T-cell (primary cell): ENCODE data around the gene PFN1. TPM values are rescaled to one million over a fixed set of nuclear protein-coding genes. Genes with fewer than 3 reads are reported as not detected.

ENCODE experiments used
- ATAC-seq, 4 experiments: fragments of 200-7000 bp in 3 of 4; fragments of 150-1000 bp in 1 of 4; cut with Tn5 transposase; replicated peaks in 1 of 4; 1 replicate in 3 of 4; 2 replicates in 1 of 4; pipeline ENCODE4 v1.10.0; 2021; ENCODE audit warnings: moderate library complexity in 3 of 4, mild to moderate bottlenecking in 2 of 4, moderate number of reproducible peaks in 1 of 4
- CTCF ChIA-PET, 2 donors: fragments of 300-600 bp; sonication (Branson Sonifier 250); formaldehyde crosslinking; loops; one replicate each; lab custom pipeline; 2022; ENCODE audit warnings: antibody characterized with exemption in 2 of 2; lab: Charles Lee
- POLR2A ChIA-PET, 2 donors: fragments of 300-600 bp; sonication (Branson Sonifier 250); formaldehyde crosslinking; loops; one replicate each; lab custom pipeline; 2022; ENCODE audit warnings: antibody characterized with exemption in 2 of 2; lab: Charles Lee
- DNase-seq, 35 experiments: peaks; one replicate each; pipeline versions ENCODE4 v3.0.0 to v3.0.0-alpha.2; 2013 to 2023
- H3K27ac ChIP-seq: one replicate; pipeline ENCODE4 v1.5.1; 2013; ENCODE audit warnings: low read length
- H3K27me3 ChIP-seq, 2 experiments: replicated peaks in 1 of 2; 1 replicate in 1 of 2; 2 replicates in 1 of 2; pipeline versions ENCODE4 v1.6.1 to v1.7.0; 2013; ENCODE audit warnings: low read length in 1 of 2, mixed read lengths in 1 of 2; ENCODE audit not compliant: control insufficient read depth in 2 of 2, insufficient read depth in 2 of 2; ENCODE audit errors: extremely low read depth in 1 of 2
- H3K36me3 ChIP-seq, 2 donors: 1 replicate in 1 of 2; 2 replicates in 1 of 2; pipeline versions ENCODE4 v1.6.1 to v1.7.0; 2013; ENCODE audit warnings: low read length in 1 of 2; ENCODE audit not compliant: control insufficient read depth in 2 of 2, insufficient read depth in 1 of 2; ENCODE audit errors: extremely low read depth in 1 of 2
- H3K4me1 ChIP-seq, 2 experiments: 1 replicate in 1 of 2; 2 replicates in 1 of 2; pipeline versions ENCODE4 v1.6.1 to v1.7.0; 2013; ENCODE audit warnings: low read length in 2 of 2, mixed read lengths in 1 of 2; ENCODE audit not compliant: insufficient read depth in 2 of 2, control insufficient read depth in 1 of 2; ENCODE audit errors: extremely low read depth in 1 of 2
- H3K4me3 ChIP-seq, 2 donors: 1 replicate in 1 of 2; 2 replicates in 1 of 2; pipeline versions ENCODE4 v1.5.1 to v1.7.0; 2013; ENCODE audit warnings: mild to moderate bottlenecking in 2 of 2, low read length in 1 of 2, moderate library complexity in 1 of 2; ENCODE audit not compliant: control insufficient read depth in 1 of 2; ENCODE audit errors: extremely low read depth in 1 of 2
- H3K9me3 ChIP-seq: 2 replicates; pipeline ENCODE4 v1.7.0; 2013
- H3K27ac Mint-ChIP-seq, 2 donors: one replicate each; pipeline ENCODE4 v1.8.0; 2020 to 2021; ENCODE audit warnings: mild to moderate bottlenecking in 2 of 2, mixed read lengths in 2 of 2
- H3K27me3 Mint-ChIP-seq, 2 donors: one replicate each; pipeline ENCODE4 v1.8.0; 2021 to 2022; ENCODE audit warnings: mixed read lengths in 2 of 2
- H3K36me3 Mint-ChIP-seq: one replicate; pipeline ENCODE4 v1.8.0; 2021; ENCODE audit warnings: mixed read lengths
- H3K4me1 Mint-ChIP-seq, 3 donors: one replicate each; pipeline ENCODE4 v1.8.0; 2020 to 2022; ENCODE audit warnings: mixed read lengths in 3 of 3, mild to moderate bottlenecking in 1 of 3
- H3K4me3 Mint-ChIP-seq, 3 donors: one replicate each; pipeline ENCODE4 v1.8.0; 2020 to 2022; ENCODE audit warnings: mild to moderate bottlenecking in 3 of 3, mixed read lengths in 3 of 3, moderate library complexity in 3 of 3
- H3K9me3 Mint-ChIP-seq, 3 donors: one replicate each; pipeline ENCODE4 v1.8.0; 2020 to 2022; ENCODE audit warnings: mixed read lengths in 3 of 3
- WGBS: methylation state at CpG from one replicate; pipeline ENCODE4 v1.1.5; 2013; ENCODE audit warnings: missing lambda C conversion rate; ENCODE audit not compliant: insufficient coverage; 5-methylcytosine and 5-hydroxymethylcytosine counted together
- total RNA-seq, 35 experiments: library from RNA in 6 of 35; stranded (reverse) in 6 of 35; fragments of 120-200 nt in 1 of 35; gene quantifications; one replicate each; pipeline versions ENCODE4 v1.2.1 to v1.2.4 and lab custom pipeline; 2013 to 2026

PFN1 gene
- total RNA-seq, 5 donors from 2014 or later (not counting 1 experiment from before 2014, with no cell fraction given), result 654 to 853 (median 744) TPM

DNA sequence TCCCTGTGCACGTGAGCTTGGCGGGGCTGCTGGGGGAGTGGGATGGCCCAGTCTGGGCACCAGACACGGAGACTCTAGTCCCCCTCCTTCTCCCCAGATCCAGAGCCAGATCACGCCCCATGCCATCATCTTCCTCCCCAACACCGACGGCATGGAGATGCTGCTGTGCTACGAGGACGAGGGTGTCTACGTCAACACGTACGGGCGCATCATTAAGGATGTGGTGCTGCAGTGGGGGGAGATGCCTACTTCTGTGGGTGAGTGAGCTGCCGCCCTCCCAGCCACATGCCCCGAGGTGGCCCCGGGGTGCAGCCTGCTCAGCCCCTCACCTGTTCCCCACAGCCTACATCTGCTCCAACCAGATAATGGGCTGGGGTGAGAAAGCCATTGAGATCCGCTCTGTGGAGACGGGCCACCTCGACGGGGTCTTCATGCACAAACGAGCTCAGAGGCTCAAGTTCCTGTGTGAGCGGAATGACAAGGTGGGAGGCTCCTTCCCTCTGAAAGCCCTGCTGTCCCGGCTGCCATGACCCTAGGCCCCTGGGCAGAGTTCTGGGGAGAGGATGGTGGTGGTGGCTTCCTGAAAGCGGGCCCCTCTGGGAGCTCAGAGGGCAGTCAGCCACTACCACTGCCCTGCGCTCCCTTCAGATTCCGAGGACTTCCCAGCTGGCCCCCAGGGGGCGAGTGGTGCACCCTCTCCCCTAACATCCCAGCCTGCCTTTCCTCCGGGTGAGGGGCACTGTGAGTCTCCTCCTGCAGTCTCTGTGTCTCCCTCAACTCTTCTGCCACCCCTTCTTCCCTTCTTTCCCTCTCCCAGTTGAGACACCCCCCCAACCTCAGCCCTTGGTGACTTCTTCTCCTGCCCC lies 51.8 kb downstream of the PFN1 start:
- peaks cover 20 to 27% (median 21%) of the 10 kb centered on the region in 3 donors for H3K4me1 Mint-ChIP-seq
- no peak overlapping the region for H3K27ac Mint-ChIP-seq
- CTCF ChIA-PET, result no interaction called here
- peaks cover 0 to 27% of the 10 kb centered on the region in 2 experiments for H3K27me3 ChIP-seq
- DNase-seq, result no peak
- POLR2A ChIA-PET, result no interaction called here
- no peak overlapping the region for H3K27ac ChIP-seq
- no peaks in the 10 kb centered on the region for H3K9me3 Mint-ChIP-seq
- H3K4me1 ChIP-seq, result peaks cover 9 to 34% of the 10 kb centered on the region in 2 experiments
- no peaks in the 10 kb centered on the region for H3K9me3 ChIP-seq
- H3K27me3 Mint-ChIP-seq, result no peaks in the 10 kb centered on the region
- no peak for ATAC-seq
- peaks cover 20% of the 10 kb centered on the region for H3K36me3 Mint-ChIP-seq
- 93% methylated on average over 14 of the region's 27 CpGs for WGBS
- no peak overlapping the region for H3K4me3 ChIP-seq
- H3K36me3 ChIP-seq, result peaks cover 13 to 56% of the 10 kb centered on the region in 2 donors
- no peak overlapping the region for H3K4me3 Mint-ChIP-seq

GRCh38 chr17:4895657-4896331 lies 52.5 kb downstream of the PFN1 start:
- WGBS, result 95% methylated on average over 23 of the region's 27 CpGs
- DNase-seq (no peak), ATAC-seq (no peak)
- no peak overlapping the region for H3K27ac ChIP-seq
- H3K36me3 ChIP-seq, result peaks cover 16 to 64% of the 10 kb centered on the region in 2 donors
- Mint-ChIP-seq H3K36me3 (peaks cover 21% of the 10 kb centered on the region), H3K27ac (no peak overlapping the region), H3K27me3 (no peaks in the 10 kb centered on the region), H3K4me3 (no peak overlapping the region), H3K4me1 (peaks cover 16 to 20% (median 19%) of the 10 kb centered on the region in 3 donors), H3K9me3 (no peaks in the 10 kb centered on the region)
- H3K27me3 ChIP-seq, result peaks cover 0 to 20% of the 10 kb centered on the region in 2 experiments
- H3K9me3 ChIP-seq, result no peaks in the 10 kb centered on the region
- ChIA-PET POLR2A (no interaction called here), CTCF (no interaction called here)
- no peak overlapping the region for H3K4me3 ChIP-seq
- H3K4me1 ChIP-seq, result peaks cover 6 to 26% of the 10 kb centered on the region in 2 experiments

Other genes starting within 250 kb of the PFN1 start
- gene PELP1, start 244.4 kb downstream of the PFN1 start, total RNA-seq, result 10 to 100 TPM; 50.0 to 88.3 (median 85.0) TPM
- 100 to 1,000 TPM; 247 to 374 (median 325) TPM for gene ARRB2, start 237.9 kb downstream of the PFN1 start, total RNA-seq
- 10 to 100 TPM in 4 of 5 donors, 1 to 10 TPM in 1; 9.0 to 33.1 (median 28.6) TPM for gene MED11, start 217.1 kb downstream of the PFN1 start, total RNA-seq
- 1 to 10 TPM in 1 of 5 donors, under 1 TPM in 4; 0.29 to 1.4 (median 0.44) TPM for gene ZMYND15, start 208.7 kb downstream of the PFN1 start, total RNA-seq
- 10 to 100 TPM in 1 of 5 donors, 1 to 10 TPM in 4; 2.5 to 11.2 (median 3.1) TPM for gene CXCL16, start 208.6 kb downstream of the PFN1 start, total RNA-seq
- gene TM4SF5, start 176.6 kb downstream of the PFN1 start, total RNA-seq, result not detected
- gene VMO1, start 162.2 kb downstream of the PFN1 start, total RNA-seq, result under 1 TPM in 4 of 5 donors, not detected in 1; 0.38 to 0.82 (median 0.59) TPM
- gene GLTPD2, start 159.6 kb downstream of the PFN1 start, total RNA-seq, result not detected
- gene PSMB6, start 152.4 kb downstream of the PFN1 start, total RNA-seq, result 10 to 100 TPM; 45.7 to 63.5 (median 57.0) TPM
- gene PLD2, start 141.4 kb downstream of the PFN1 start, total RNA-seq, result 10 to 100 TPM; 24.2 to 41.7 (median 31.4) TPM
- 100 to 1,000 TPM; 156 to 189 (median 164) TPM for gene MINK1, start 115.2 kb downstream of the PFN1 start, total RNA-seq
- 10 to 100 TPM in 2 of 5 donors, 1 to 10 TPM in 3; 3.1 to 41.1 (median 4.1) TPM for gene C17orf107, start 49.0 kb downstream of the PFN1 start, total RNA-seq
- 1 to 10 TPM in 3 of 5 donors, under 1 TPM in 2; 0.73 to 3.5 (median 1.3) TPM for gene CHRNE, start 45.4 kb downstream of the PFN1 start, total RNA-seq
- gene GP1BA, start 16.3 kb downstream of the PFN1 start, total RNA-seq, result under 1 TPM in 1 of 5 donors, not detected in 4; 0.40 TPM
- gene SLC25A11, start 8.5 kb downstream of the PFN1 start, total RNA-seq, result 10 to 100 TPM; 30.9 to 51.6 (median 47.0) TPM
- gene RNF167, start 8.3 kb downstream of the PFN1 start, total RNA-seq, result 100 to 1,000 TPM; 109 to 158 (median 135) TPM
- gene ENO3, start 2.6 kb upstream of the PFN1 start, total RNA-seq, result 10 to 100 TPM; 31.0 to 38.4 (median 36.3) TPM
- 10 to 100 TPM; 36.4 to 65.6 (median 55.8) TPM for gene SPAG7, start 19.3 kb upstream of the PFN1 start, total RNA-seq
- gene CAMTA2, start 39.1 kb upstream of the PFN1 start, total RNA-seq, result 10 to 100 TPM; 59.8 to 82.8 (median 72.0) TPM
- gene INCA1, start 49.0 kb upstream of the PFN1 start, total RNA-seq, result under 1 TPM in 2 of 5 donors, not detected in 3; 0.38 to 0.43 TPM
- 10 to 100 TPM; 15.3 to 37.9 (median 28.5) TPM for gene KIF1C, start 49.4 kb upstream of the PFN1 start, total RNA-seq
- under 1 TPM in 3 of 5 donors, not detected in 2; 0.14 to 0.62 (median 0.25) TPM for gene SLC52A1, start 86.9 kb upstream of the PFN1 start, total RNA-seq
- gene ZFP3, start 129.9 kb upstream of the PFN1 start, total RNA-seq, result 10 to 100 TPM in 1 of 5 donors, 1 to 10 TPM in 4; 3.3 to 10.4 (median 8.5) TPM
- gene ZNF232, start 163.3 kb upstream of the PFN1 start, total RNA-seq, result 10 to 100 TPM in 3 of 5 donors, 1 to 10 TPM in 2; 7.3 to 20.9 (median 14.2) TPM
- 1 to 10 TPM in 1 of 5 donors, under 1 TPM in 4; 0.03 to 1.1 (median 0.09) TPM for gene USP6, start 167.5 kb upstream of the PFN1 start, total RNA-seq
- gene ZNF594, start 243.3 kb upstream of the PFN1 start, total RNA-seq, result 10 to 100 TPM in 3 of 5 donors, 1 to 10 TPM in 2; 5.5 to 23.4 (median 20.9) TPM